CD4-positive, alpha-beta T cell treated with Interleukin-17A for 1 hour (primary cell): ENCODE data around the gene GOLGA6L7.
"Not testable (repeated sequence)": the region's sequence is repeated elsewhere in the genome, so short reads cannot be mapped to it uniquely, and the experiment has no call there.

Experiments used
- DNase-seq: peaks from one replicate; pipeline ENCODE4 v3.0.0-alpha.2; 2020

Gene GOLGA6L7

GRCh38 chr15:28843520-28843919 is 4.9 kb downstream of the GOLGA6L7 start:
- not testable (repeated sequence) for DNase-seq

- DNase-seq, result not testable (repeated sequence)
These were observed 6.2 kb downstream of the GOLGA6L7 start for GRCh38 chr15:28842210-28842609.

- DNase-seq, result not testable (repeated sequence)
These were observed 8.2 kb downstream of the GOLGA6L7 start for GRCh38 chr15:28840285-28840684.

DNA sequence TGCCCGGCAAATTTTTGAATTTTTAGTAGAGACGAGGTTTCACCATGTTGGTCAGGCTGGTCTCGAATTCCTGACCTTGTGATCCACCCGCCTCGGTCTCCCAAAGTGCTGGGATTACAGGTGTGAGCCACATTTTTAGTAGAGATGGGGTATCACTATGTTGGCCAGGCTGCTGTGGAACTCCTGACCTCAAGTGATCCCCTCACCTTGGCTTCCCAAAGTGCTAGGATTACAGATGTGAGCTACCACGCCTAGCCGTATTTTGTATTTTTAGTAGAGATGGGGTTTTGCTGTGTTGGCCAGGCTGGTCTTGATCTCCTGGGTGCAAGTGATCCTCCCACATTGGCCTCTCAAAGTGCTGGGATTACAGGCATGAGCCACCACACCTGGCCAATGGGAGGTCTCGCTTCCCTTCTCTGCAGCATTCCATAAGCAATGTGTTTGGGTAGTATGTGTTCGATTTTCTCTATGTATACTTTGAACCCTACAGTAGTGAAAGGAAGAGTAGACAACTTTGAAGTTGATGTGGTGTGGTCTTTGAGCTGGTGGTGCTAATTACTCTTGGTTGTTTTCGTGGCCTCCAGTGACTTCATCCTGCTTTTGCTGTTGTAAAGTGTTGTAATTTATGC is 13.4 kb downstream of the GOLGA6L7 start:
- DNase-seq, result not testable (repeated sequence)

DNA sequence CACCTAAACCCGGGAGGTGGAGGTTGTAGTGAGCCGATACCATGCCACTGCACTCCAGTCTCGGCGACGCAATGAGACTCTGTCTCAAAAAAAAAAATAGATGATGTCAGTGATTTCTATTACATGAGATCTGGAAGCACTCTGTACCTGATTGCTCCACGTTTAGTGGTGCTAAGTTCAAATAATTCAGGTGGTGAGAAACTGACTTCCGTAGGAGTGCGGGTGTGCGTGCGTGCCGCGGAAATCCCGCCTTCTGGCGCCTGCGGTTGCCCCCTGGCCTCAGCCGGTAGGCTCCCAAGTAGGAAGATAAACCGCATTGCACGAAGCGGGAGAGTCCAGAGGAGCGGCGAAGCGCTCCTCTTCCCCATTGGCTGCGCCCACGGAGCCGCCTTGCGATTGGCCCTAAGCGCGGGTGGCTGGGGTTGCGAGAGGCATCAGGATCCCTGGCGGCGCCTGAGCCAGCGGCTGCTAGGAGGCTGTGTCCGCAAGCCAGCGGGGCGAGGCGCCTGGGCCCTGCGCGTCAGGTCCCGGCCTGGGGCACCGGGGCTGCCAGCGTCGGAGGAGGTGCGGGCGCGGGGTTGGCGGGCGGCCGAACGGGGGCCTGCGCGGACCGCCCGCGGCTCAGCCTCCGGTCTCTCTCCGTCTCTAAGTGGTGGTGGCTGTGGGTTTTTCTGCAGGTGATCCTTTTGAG is 16.4 kb downstream of the GOLGA6L7 start:
- DNase-seq, result peak; percentile 68

- DNase-seq, result not testable (repeated sequence)
These were observed 27.0 kb downstream of the GOLGA6L7 start for GRCh38 chr15:28821420-28821819.

DNA sequence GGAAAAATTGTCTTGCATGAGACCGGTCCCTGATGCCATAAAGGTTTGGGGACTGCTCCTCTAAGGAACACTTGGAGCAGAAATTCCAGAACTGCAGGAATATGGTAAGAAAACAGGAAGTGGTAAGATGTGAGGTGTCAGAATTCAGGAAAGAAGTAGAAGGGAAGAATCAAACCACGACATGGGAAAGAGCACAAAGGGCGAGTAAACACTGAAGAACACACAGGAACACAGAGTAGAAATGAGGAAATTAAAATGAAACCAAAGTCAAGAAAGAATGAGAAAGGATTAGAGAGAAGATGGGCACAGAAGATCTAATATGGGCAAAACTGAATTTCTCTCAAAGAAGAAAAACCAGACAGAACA is 28.5 kb downstream of the GOLGA6L7 start:
- DNase-seq, result not testable (repeated sequence)

DNA sequence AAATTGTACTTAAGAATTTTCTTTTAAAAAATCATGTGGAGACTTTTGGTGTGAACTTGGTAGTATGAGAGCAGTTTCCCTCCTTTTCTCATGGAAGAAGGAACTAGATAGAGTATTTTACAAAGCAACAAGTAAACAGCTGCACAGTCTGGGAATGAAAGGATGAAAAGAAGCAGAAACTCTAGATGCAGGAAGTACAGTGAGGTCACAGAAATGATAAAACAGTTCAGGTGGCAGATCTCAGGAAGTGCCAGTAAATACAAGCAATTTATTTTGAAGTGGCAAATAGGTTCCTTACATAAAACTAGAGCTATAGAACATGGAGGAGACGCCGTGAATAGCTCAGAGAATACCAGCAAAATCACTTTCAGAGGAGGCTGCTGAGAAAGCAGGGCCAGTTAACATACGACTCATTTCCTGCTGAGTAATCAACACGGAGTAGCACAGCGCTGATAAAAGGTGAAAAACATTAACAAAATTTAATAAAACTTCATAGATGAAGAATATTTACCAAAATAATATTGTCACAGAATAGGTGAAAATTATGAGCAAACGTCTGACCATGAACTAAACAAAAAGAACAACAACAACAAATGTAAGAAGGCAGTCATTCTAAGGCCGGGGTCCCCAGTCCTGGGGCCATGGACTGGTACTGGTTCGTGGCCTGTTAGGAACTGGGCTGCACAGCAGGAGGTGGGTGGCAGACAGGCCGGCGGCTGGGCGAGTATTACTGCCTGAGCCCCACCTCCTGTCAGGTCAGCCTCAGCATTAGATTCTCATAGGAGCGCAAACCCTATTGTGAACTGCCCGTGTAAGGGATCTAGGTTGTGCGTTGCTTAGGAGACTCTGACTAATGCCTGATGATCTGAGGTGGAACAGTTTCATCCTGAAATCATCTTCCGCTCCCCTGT is 29.2 kb downstream of the GOLGA6L7 start:
- DNase-seq, result not testable (repeated sequence)

DNA sequence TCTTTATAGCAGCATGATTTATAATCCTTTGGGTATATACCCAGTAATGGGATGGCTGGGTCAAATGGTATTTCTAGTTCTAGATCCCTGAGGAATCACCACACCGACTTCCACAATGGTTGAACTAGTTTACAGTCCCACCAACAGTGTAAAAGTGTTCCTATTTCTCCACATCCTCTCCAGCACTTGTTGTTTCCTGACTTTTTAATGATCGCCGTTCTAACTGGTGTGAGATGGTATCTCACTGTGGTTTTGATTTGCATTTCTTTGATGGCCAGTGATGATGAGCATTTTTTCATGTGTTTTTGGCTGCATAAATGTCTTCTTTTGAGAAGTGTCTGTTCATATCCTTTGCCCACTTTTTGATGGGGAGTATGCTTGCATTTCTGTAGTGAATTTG is 30.3 kb downstream of the GOLGA6L7 start:
- DNase-seq, result not testable (repeated sequence)

- DNase-seq, result not testable (repeated sequence)
These were observed 34.4 kb downstream of the GOLGA6L7 start for GRCh38 chr15:28814059-28814458.

DNA sequence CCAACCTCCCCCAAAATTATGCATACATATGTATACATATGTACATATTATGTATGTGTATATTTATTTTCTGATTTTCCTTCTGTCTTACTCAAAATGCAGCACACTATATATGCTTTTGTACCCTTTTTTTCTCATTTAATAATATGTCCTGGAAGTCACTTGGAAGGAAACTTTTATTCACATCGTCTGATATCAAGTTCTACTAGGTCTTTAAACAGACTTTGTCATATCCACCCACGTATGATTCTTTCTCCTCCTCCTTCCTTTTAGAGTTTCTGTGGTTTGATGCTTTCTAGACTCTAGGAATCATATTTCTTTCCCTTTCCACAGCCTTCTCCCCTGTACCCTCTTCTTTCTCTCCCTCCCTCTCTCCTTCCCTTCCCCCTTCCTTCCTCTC is 35.1 kb downstream of the GOLGA6L7 start:
- not testable (repeated sequence) for DNase-seq

GRCh38 chr15:28811852-28812550 is 36.4 kb downstream of the GOLGA6L7 start:
- DNase-seq, result not testable (repeated sequence)

DNA sequence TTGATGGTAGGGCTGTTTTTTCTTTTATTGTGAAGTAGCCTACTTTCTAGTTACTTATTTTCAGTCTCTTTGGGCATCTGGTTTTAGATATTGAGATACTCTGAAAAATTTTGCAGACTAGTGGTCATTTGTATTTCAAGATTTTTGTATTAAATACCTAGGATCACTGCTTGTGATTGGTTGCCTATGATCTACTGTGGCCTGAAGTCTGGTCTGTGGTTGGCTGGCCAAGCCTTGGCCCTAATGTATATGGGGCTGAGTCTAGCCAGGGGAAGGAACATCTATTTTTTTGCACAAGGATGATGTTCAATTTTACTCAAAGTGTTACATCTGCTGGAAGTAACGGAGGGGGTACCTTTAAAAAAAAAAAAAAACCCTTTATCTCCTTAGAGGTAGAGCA is 38.0 kb downstream of the GOLGA6L7 start:
- DNase-seq, result not testable (repeated sequence)

DNA sequence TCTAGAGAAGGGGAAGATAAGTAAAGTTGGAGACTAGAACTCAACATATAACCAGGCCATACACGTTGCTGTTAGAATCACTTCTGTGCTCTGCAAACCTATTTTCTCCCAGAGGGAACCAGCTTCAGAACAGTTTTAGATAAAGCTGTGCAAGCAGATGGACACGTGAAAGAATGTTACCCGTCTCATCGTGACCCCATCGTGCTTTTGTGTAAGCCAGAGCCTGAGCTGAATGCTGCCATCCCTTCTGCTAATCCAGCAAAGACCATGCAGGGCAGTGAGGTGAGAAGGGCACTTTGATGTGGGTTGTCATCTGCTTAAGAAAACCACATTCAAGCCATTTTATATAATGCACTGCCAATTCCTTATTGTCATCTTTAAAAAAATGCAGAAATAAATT is 40.3 kb downstream of the GOLGA6L7 start:
- DNase-seq, result not testable (repeated sequence)

- not testable (repeated sequence) for DNase-seq
These were observed 48.1 kb downstream of the GOLGA6L7 start for GRCh38 chr15:28800366-28800765.

- not testable (repeated sequence) for DNase-seq
These were observed 50.2 kb downstream of the GOLGA6L7 start for GRCh38 chr15:28798234-28798633.

DNA sequence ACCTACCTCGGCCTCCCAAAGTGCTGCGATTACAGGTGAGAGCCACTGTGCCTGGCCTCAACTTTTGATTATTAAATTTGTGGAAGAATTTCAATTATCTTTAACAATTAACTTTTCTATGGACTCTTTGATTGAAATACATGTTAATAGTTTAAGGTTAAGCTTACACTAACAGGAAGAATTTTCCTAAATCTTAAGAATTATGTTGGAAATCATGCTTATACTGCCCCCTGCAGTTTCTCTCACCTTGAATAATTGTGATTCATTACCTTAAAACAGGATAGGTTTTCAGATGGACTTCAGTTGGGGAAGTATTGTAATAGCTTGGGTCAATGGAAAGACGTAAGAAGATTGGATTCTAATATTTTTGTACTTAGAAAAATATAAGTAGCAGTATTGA is 54.2 kb downstream of the GOLGA6L7 start:
- DNase-seq, result peak; percentile 10
